K562 (cell line): Measurements from ENCODE around the gene KNL1. TPM values are rescaled to one million over a fixed set of nuclear protein-coding genes. Genes with fewer than 3 reads are reported as not detected.

Source experiments
- ATAC-seq: fragments of 200-7000 bp; cut with Tn5 transposase; 3 replicates; pipeline ENCODE4 v1.9.1; 2020; ENCODE audit warnings: moderate library complexity
- BruUV-seq: library from RNA; stranded (reverse); fragments of 400-500 nt; replicated peaks from 2 replicates; lab custom pipeline; 2021; lab: Mats Ljungman, UMichigan
- CTCF ChIA-PET: fragments of 300-600 bp; formaldehyde crosslinking; extraction: SDS; loops from one replicate; lab custom pipeline; 2021; ENCODE audit warnings: low intra/inter-chr PET ratio; lab: Yijun Ruan, JAX
- POLR2A ChIA-PET: fragments of 300-600, 350-650 bp; sonication (Branson Sonifier 250); formaldehyde crosslinking; extraction: SDS; loops from one replicate; lab custom pipeline; 2021; ENCODE audit warnings: antibody characterized with exemption, inconsistent platforms; lab: Yijun Ruan, JAX
- DNase-seq, 4 experiments: peaks; one replicate each; pipeline versions ENCODE4 v3.0.0 to v3.0.0-alpha.2; 2011 to 2018; ENCODE audit warnings: low spot score in 3 of 4, mixed read lengths in 3 of 4; ENCODE audit errors: extremely low read depth in 1 of 4
- FAIRE-seq: peaks from 2 replicates; lab custom pipeline; 2011; peaks lifted over from hg19 to GRCh38; lab: Jason Lieb, UNC
- H2AFZ ChIP-seq: 2 replicates; pipeline ENCODE4 v1.6.0; 2011; ENCODE audit warnings: low read depth, low read length, control low read depth, inconsistent platforms
- H3K27ac ChIP-seq: fragments of 200-600 bp; 3 replicates; pipeline ENCODE4 v1.8.0; 2011; ENCODE audit warnings: low read depth, mild to moderate bottlenecking, control low read depth, inconsistent platforms, low read length, moderate library complexity, mixed read lengths; ENCODE audit errors: extremely low read depth
- H3K27me3 ChIP-seq, 2 experiments: fragments of 300-600 bp in 1 of 2; 2 replicates in 1 of 2; 3 replicates in 1 of 2; pipeline versions ENCODE4 v1.6.0 to v1.8.0; 2011; ENCODE audit warnings: inconsistent platforms in 2 of 2, low read length in 2 of 2, mild to moderate bottlenecking in 1 of 2, mixed read lengths in 1 of 2, moderate library complexity in 1 of 2; ENCODE audit not compliant: control insufficient read depth in 2 of 2, insufficient read depth in 2 of 2
- H3K36me3 ChIP-seq: fragments of 300-600 bp; 3 replicates; pipeline ENCODE4 v1.8.0; 2011; ENCODE audit warnings: mild to moderate bottlenecking, low read length, inconsistent platforms; ENCODE audit not compliant: control insufficient read depth, insufficient read depth
- H3K4me1 ChIP-seq, 2 experiments: fragments of 200-600 bp in 1 of 2; replicated peaks in 1 of 2; 2 replicates in 1 of 2; 3 replicates in 1 of 2; pipeline versions ENCODE4 v1.5.1 to v1.8.0; 2011; ENCODE audit warnings: inconsistent platforms in 2 of 2, low read length in 2 of 2, mild to moderate bottlenecking in 1 of 2, mixed read lengths in 1 of 2, moderate library complexity in 1 of 2; ENCODE audit not compliant: control insufficient read depth in 2 of 2, insufficient read depth in 2 of 2
- H3K4me2 ChIP-seq: 2 replicates; pipeline ENCODE4 v1.6.1; 2011; ENCODE audit warnings: low read length, control low read depth, inconsistent platforms, mixed read lengths; ENCODE audit not compliant: insufficient read depth
- H3K4me3 ChIP-seq: fragments of 200-600 bp; sonication (generic), shearing (Covaris generic); 2 replicates; pipeline ENCODE4 v1.5.1; 2016; ENCODE audit warnings: control low read depth, inconsistent platforms
- H3K79me2 ChIP-seq: fragments of 200-600 bp; 3 replicates; pipeline ENCODE4 v1.8.0; 2011; ENCODE audit warnings: low read length, inconsistent platforms; ENCODE audit not compliant: control insufficient read depth, insufficient read depth
- H3K9ac ChIP-seq, 2 experiments: 2 replicates each; pipeline versions ENCODE4 v1.6.0 to v1.6.1; 2011; ENCODE audit warnings: low read depth in 2 of 2, low read length in 2 of 2, control low read depth in 1 of 2, inconsistent platforms in 1 of 2, mild to moderate bottlenecking in 1 of 2, mixed read lengths in 1 of 2; ENCODE audit not compliant: insufficient read depth in 1 of 2
- H3K9me1 ChIP-seq: one replicate; pipeline ENCODE4 v1.6.0; 2011; ENCODE audit warnings: inconsistent platforms, mild to moderate bottlenecking, low read length, moderate library complexity; ENCODE audit not compliant: control insufficient read depth, insufficient read depth
- H3K9me3 ChIP-seq: replicated peaks from 2 replicates; pipeline ENCODE4 v1.5.1; 2011; ENCODE audit warnings: low read depth, low read length, inconsistent platforms; ENCODE audit not compliant: control insufficient read depth, insufficient read depth
- H4K20me1 ChIP-seq: replicated peaks from 2 replicates; pipeline ENCODE4 v1.6.1; 2011; ENCODE audit warnings: low read length, inconsistent platforms, mixed read lengths; ENCODE audit not compliant: control insufficient read depth, insufficient read depth
- EZH2 ChIP-seq: IDR thresholded peaks from 2 replicates; pipeline ENCODE4 v1.6.1; 2012; ENCODE audit warnings: low read depth, mild to moderate bottlenecking, inconsistent platforms, low read length, borderline replicate concordance
- KLF1 ChIP-seq: fragments of 450-650 bp; IDR thresholded peaks from 2 replicates; pipeline ENCODE4 v1.6.1; 2016; ENCODE audit warnings: missing genetic modification characterization, missing compliant biosample characterization
- NFRKB ChIP-seq: fragments of 450-650 bp; IDR thresholded peaks from 2 replicates; pipeline ENCODE4 v1.6.1; 2016; ENCODE audit warnings: low read depth
- SRSF7 ChIP-seq: fragments of 200-400 bp; formaldehyde crosslinking; optimal IDR thresholded peaks from 2 replicates; pipeline ENCODE3; 2017; ENCODE audit warnings: mild to moderate bottlenecking, low read depth, low read length
- TAF7 ChIP-seq: fragments of 450-650 bp; IDR thresholded peaks from 2 replicates; pipeline ENCODE4 v1.6.1; 2016; ENCODE audit warnings: missing genetic modification characterization, missing compliant biosample characterization
- ZNF146 ChIP-seq: IDR thresholded peaks from one replicate; pipeline ENCODE4 v1.6.1; 2018; ENCODE audit warnings: missing compliant biosample characterization; ENCODE audit not compliant: unreplicated experiment
- WGBS: fragments of 100-300 bp; shearing (Covaris generic); methylation state at CpG from one replicate; pipeline ENCODE4 v1.1.6; 2016; ENCODE audit warnings: low coverage, mixed read lengths; ENCODE audit not compliant: insufficient coverage; ENCODE audit errors: missing lambda C conversion rate; 5-methylcytosine and 5-hydroxymethylcytosine counted together
- in situ Hi-C: fragments of 300-500 bp; cut with MboI; formaldehyde crosslinking; loops from 4 replicates; pipeline ENCODE4 v1.15.0; 2018; ENCODE audit warnings: inconsistent platforms, mixed read lengths
- intact Hi-C: fragments of 100-400 bp; cut with micrococcal nuclease; formaldehyde crosslinking; loops from 2 replicates; pipeline ENCODE4 v1.14.2; 2022
- polyA plus RNA-seq, 8 experiments: library from polyadenylated mRNA; depleted of rRNA in 4 of 8; stranded (reverse) in 5 of 8; unstranded in 3 of 8; fragments of >200 nt; fragmentation: Nextera tagmentation in 2 of 8; fragmentation: Illumina TruSeq in 1 of 8; extraction: Ambion mirVana in 2 of 8; extraction: Trizol in 1 of 8; gene quantifications; 2 replicates each; pipeline versions ENCODE4 v1.2.1 to v1.2.3, GENCODE V29; 2011 to 2014; ENCODE audit warnings: inconsistent platforms in 1 of 8, missing spikeins in 1 of 8
- total RNA-seq, 7 experiments: library from RNA; depleted of rRNA in 6 of 7; stranded (reverse); fragments of >200 nt in 6 of 7; fragmentation: Illumina TruSeq in 2 of 7; extraction: Trizol in 2 of 7; gene quantifications; 2 replicates each; pipeline versions ENCODE4 v1.2.1 to v1.2.3, GENCODE V29; 2011 to 2021; ENCODE audit warnings: low replicate concordance in 1 of 7
- TF ChIP-seq, protein P1 (sequence below), 2 experiments: fragments of 450-650 bp; IDR thresholded peaks; 2 replicates each; pipeline ENCODE4 v1.6.1; 2018; ENCODE audit warnings: mild to moderate bottlenecking in 2 of 2, low read depth in 1 of 2; ENCODE audit not compliant: partially characterized antibody in 2 of 2
- TF ChIP-seq, protein P2 (sequence below): sonication (generic); formaldehyde crosslinking; IDR thresholded peaks from 2 replicates; pipeline ENCODE4 v1.8.1; 2023; ENCODE audit warnings: mild to moderate bottlenecking, missing genetic modification reagents
- TF ChIP-seq, protein P3 (sequence below): fragments of 450-650 bp; IDR thresholded peaks from 2 replicates; pipeline ENCODE4 v1.6.1; 2016; ENCODE audit warnings: antibody characterized with exemption

Gene KNL1
- total and polyA plus RNA-seq, 9 of the 15 experiments (the other 6 are each of a cell fraction or from before 2014, with no cell fraction given) = 14.5 to 65.4 (median 34.6) TPM

DNA sequence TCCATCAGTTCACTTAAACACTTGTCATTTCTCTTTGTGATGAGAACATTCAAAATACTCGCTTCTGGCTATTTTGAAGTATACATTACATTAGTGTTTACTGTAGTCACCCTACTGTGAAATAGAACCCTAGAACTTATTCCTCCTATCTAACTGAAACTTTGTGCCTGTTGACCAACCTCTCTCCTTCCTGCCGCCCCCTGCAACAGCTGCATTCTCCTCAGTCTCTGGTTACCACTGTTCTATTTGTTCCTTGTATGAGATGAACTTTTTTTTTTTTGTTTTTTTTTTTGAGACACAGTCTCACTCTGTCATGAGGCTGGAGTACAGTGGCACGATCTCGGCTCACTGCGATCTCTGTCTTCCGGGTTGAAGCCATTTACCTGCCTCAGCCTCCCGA, 103.9 kb downstream of the KNL1 start:
- ATAC-seq (no peak), DNase-seq (no peak), FAIRE-seq (no peak)
- Histone ChIP-seq H3K27me3 (no peaks in the 10 kb centered on the region), H3K9me1 (no peaks in the 10 kb centered on the region), H4K20me1 (no peaks in the 10 kb centered on the region), H3K4me2 (no peak overlapping the region), H3K36me3 (peaks cover 50% of the 10 kb centered on the region), H3K27ac (no peak overlapping the region), H3K9ac (no peak overlapping the region), H3K4me1 (peaks cover 5 to 14% of the 10 kb centered on the region in 2 experiments; a peak in 4 of 5 replicates), H3K79me2 (peaks cover 53% of the 10 kb centered on the region), H3K4me3 (no peak overlapping the region), H3K9me3 (no peaks in the 10 kb centered on the region), H2AFZ (no peak overlapping the region)
- ChIA-PET CTCF (interaction anchor here (0.5 kb wide), 1 partner anchor 57 kb away, joined by 3 read pairs; the partner anchor contains the start of gene RMDN3), POLR2A (interaction anchor here (1.6 kb wide), 1 partner anchor 10 kb away, joined by 5 read pairs; no protein-coding TSS in a partner anchor)
- intact Hi-C loops = no loop called here
- WGBS = 83% methylated on average over 4 of the region's 7 CpGs
- no TSS peak for BruUV-seq
- in situ Hi-C loops = no loop called here
- TF ChIP-seq ZNF146 (CRISPR knock-in tag) (no peak), TAF7 (tag) (no peak), KLF1 (tag) (no peak), NFRKB (no peak), EZH2 (no peak), SRSF7 (no peak)
- TF ChIP-seq, protein P1, sequence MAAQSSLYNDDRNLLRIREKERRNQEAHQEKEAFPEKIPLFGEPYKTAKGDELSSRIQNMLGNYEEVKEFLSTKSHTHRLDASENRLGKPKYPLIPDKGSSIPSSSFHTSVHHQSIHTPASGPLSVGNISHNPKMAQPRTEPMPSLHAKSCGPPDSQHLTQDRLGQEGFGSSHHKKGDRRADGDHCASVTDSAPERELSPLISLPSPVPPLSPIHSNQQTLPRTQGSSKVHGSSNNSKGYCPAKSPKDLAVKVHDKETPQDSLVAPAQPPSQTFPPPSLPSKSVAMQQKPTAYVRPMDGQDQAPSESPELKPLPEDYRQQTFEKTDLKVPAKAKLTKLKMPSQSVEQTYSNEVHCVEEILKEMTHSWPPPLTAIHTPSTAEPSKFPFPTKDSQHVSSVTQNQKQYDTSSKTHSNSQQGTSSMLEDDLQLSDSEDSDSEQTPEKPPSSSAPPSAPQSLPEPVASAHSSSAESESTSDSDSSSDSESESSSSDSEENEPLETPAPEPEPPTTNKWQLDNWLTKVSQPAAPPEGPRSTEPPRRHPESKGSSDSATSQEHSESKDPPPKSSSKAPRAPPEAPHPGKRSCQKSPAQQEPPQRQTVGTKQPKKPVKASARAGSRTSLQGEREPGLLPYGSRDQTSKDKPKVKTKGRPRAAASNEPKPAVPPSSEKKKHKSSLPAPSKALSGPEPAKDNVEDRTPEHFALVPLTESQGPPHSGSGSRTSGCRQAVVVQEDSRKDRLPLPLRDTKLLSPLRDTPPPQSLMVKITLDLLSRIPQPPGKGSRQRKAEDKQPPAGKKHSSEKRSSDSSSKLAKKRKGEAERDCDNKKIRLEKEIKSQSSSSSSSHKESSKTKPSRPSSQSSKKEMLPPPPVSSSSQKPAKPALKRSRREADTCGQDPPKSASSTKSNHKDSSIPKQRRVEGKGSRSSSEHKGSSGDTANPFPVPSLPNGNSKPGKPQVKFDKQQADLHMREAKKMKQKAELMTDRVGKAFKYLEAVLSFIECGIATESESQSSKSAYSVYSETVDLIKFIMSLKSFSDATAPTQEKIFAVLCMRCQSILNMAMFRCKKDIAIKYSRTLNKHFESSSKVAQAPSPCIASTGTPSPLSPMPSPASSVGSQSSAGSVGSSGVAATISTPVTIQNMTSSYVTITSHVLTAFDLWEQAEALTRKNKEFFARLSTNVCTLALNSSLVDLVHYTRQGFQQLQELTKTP (IDR thresholded peaks at IDR 0.05; ENCODE audit: low read depth in 1 of 2, partially characterized antibody in 2 of 2) = no peak
- TF ChIP-seq, protein P2, sequence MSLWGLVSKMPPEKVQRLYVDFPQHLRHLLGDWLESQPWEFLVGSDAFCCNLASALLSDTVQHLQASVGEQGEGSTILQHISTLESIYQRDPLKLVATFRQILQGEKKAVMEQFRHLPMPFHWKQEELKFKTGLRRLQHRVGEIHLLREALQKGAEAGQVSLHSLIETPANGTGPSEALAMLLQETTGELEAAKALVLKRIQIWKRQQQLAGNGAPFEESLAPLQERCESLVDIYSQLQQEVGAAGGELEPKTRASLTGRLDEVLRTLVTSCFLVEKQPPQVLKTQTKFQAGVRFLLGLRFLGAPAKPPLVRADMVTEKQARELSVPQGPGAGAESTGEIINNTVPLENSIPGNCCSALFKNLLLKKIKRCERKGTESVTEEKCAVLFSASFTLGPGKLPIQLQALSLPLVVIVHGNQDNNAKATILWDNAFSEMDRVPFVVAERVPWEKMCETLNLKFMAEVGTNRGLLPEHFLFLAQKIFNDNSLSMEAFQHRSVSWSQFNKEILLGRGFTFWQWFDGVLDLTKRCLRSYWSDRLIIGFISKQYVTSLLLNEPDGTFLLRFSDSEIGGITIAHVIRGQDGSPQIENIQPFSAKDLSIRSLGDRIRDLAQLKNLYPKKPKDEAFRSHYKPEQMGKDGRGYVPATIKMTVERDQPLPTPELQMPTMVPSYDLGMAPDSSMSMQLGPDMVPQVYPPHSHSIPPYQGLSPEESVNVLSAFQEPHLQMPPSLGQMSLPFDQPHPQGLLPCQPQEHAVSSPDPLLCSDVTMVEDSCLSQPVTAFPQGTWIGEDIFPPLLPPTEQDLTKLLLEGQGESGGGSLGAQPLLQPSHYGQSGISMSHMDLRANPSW (CRISPR knock-in tag) = no peak
- TF ChIP-seq, protein P3, sequence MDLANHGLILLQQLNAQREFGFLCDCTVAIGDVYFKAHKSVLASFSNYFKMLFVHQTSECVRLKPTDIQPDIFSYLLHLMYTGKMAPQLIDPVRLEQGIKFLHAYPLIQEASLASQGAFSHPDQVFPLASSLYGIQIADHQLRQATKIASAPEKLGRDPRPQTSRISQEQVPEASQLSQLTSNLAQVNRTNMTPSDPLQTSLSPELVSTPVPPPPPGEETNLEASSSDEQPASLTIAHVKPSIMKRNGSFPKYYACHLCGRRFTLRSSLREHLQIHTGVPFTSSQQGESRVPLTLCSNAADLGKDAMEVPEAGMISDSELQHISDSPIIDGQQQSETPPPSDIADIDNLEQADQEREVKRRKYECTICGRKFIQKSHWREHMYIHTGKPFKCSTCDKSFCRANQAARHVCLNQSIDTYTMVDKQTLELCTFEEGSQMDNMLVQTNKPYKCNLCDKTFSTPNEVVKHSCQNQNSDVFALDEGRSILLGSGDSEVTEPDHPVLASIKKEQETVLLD = no peak
